ENCODE results near the gene RNU2-1.

DNA sequence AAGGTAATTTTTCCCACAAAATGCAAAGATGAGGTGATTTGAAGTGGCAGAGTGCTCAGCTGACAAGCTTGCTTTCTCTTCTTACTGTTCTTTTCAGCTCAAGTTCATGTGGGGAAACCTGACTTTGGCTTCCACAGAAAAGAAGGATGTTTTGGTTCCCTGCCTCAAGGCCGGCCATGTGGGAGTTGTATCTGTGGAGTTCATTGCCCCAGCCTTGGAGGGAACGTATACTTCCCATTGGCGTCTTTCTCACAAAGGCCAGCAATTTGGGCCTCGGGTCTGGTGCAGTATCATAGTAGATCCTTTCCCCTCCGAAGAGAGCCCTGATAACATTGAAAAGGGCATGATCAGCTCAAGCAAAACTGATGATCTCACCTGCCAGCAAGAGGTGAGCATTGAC is 40.5 kb downstream of the RNU2-1 start:
- TF ChIP-seq CEBPB (IDR thresholded peaks at IDR 0.05) (no peak), TAF1 (IDR thresholded peaks at IDR 0.05; ENCODE audit: low read depth) (no peak), YY1 (IDR thresholded peaks at IDR 0.05; ENCODE audit: low read depth) (no peak), CREB1 (IDR thresholded peaks at IDR 0.05; ENCODE audit: low read depth) (no peak), EGR1 (IDR thresholded peaks at IDR 0.05) (no peak), TEAD4 (IDR thresholded peaks at IDR 0.05) (no peak), EP300 (IDR thresholded peaks at IDR 0.05; ENCODE audit: borderline replicate concordance) (no peak), RAD21 (IDR thresholded peaks at IDR 0.05; ENCODE audit: low read depth) (no peak), FOXM1 (IDR thresholded peaks at IDR 0.05; ENCODE audit: borderline replicate concordance, low read depth) (no peak), ZBTB7A (IDR thresholded peaks at IDR 0.05; ENCODE audit: low read depth) (no peak), NFIC (IDR thresholded peaks at IDR 0.05) (no peak)
- TF ChIP-seq, protein P1, sequence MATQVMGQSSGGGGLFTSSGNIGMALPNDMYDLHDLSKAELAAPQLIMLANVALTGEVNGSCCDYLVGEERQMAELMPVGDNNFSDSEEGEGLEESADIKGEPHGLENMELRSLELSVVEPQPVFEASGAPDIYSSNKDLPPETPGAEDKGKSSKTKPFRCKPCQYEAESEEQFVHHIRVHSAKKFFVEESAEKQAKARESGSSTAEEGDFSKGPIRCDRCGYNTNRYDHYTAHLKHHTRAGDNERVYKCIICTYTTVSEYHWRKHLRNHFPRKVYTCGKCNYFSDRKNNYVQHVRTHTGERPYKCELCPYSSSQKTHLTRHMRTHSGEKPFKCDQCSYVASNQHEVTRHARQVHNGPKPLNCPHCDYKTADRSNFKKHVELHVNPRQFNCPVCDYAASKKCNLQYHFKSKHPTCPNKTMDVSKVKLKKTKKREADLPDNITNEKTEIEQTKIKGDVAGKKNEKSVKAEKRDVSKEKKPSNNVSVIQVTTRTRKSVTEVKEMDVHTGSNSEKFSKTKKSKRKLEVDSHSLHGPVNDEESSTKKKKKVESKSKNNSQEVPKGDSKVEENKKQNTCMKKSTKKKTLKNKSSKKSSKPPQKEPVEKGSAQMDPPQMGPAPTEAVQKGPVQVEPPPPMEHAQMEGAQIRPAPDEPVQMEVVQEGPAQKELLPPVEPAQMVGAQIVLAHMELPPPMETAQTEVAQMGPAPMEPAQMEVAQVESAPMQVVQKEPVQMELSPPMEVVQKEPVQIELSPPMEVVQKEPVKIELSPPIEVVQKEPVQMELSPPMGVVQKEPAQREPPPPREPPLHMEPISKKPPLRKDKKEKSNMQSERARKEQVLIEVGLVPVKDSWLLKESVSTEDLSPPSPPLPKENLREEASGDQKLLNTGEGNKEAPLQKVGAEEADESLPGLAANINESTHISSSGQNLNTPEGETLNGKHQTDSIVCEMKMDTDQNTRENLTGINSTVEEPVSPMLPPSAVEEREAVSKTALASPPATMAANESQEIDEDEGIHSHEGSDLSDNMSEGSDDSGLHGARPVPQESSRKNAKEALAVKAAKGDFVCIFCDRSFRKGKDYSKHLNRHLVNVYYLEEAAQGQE (IDR thresholded peaks at IDR 0.05; ENCODE audit: low read depth) = no peak
- TF ChIP-seq, protein P2, sequence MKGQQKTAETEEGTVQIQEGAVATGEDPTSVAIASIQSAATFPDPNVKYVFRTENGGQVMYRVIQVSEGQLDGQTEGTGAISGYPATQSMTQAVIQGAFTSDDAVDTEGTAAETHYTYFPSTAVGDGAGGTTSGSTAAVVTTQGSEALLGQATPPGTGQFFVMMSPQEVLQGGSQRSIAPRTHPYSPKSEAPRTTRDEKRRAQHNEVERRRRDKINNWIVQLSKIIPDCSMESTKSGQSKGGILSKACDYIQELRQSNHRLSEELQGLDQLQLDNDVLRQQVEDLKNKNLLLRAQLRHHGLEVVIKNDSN (IDR thresholded peaks at IDR 0.05) = no peak
- TF ChIP-seq, protein P3, sequence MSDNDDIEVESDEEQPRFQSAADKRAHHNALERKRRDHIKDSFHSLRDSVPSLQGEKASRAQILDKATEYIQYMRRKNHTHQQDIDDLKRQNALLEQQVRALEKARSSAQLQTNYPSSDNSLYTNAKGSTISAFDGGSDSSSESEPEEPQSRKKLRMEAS (IDR thresholded peaks at IDR 0.05) = no peak

Measured in Ishikawa (cell line).